K562 (cell line): ENCODE data around the gene CIAO3. TPM values are rescaled to one million over a fixed set of nuclear protein-coding genes. Genes with fewer than 3 reads are reported as not detected.

Experiments
- ATAC-seq: fragments of 200-7000 bp; cut with Tn5 transposase; 3 replicates; pipeline ENCODE4 v1.9.1; 2020; ENCODE audit warnings: moderate library complexity
- BruUV-seq: library from RNA; stranded (reverse); fragments of 400-500 nt; replicated peaks from 2 replicates; lab custom pipeline; 2021; lab: Mats Ljungman, UMichigan
- CTCF ChIA-PET: fragments of 300-600 bp; formaldehyde crosslinking; extraction: SDS; loops from one replicate; lab custom pipeline; 2021; ENCODE audit warnings: low intra/inter-chr PET ratio; lab: Yijun Ruan, JAX
- POLR2A ChIA-PET: fragments of 300-600, 350-650 bp; sonication (Branson Sonifier 250); formaldehyde crosslinking; extraction: SDS; loops from one replicate; lab custom pipeline; 2021; ENCODE audit warnings: antibody characterized with exemption, inconsistent platforms; lab: Yijun Ruan, JAX
- DNase-seq, 4 experiments: peaks; one replicate each; pipeline versions ENCODE4 v3.0.0 to v3.0.0-alpha.2; 2011 to 2018; ENCODE audit warnings: low spot score in 3 of 4, mixed read lengths in 3 of 4; ENCODE audit errors: extremely low read depth in 1 of 4
- FAIRE-seq: peaks from 2 replicates; lab custom pipeline; 2011; peaks lifted over from hg19 to GRCh38; lab: Jason Lieb, UNC
- H2AFZ ChIP-seq: 2 replicates; pipeline ENCODE4 v1.6.0; 2011; ENCODE audit warnings: low read depth, low read length, control low read depth, inconsistent platforms
- H3K27ac ChIP-seq: fragments of 200-600 bp; 3 replicates; pipeline ENCODE4 v1.8.0; 2011; ENCODE audit warnings: low read depth, mild to moderate bottlenecking, control low read depth, inconsistent platforms, low read length, moderate library complexity, mixed read lengths; ENCODE audit errors: extremely low read depth
- H3K27me3 ChIP-seq, 2 experiments: fragments of 300-600 bp in 1 of 2; 2 replicates in 1 of 2; 3 replicates in 1 of 2; pipeline versions ENCODE4 v1.6.0 to v1.8.0; 2011; ENCODE audit warnings: inconsistent platforms in 2 of 2, low read length in 2 of 2, mild to moderate bottlenecking in 1 of 2, mixed read lengths in 1 of 2, moderate library complexity in 1 of 2; ENCODE audit not compliant: control insufficient read depth in 2 of 2, insufficient read depth in 2 of 2
- H3K36me3 ChIP-seq: fragments of 300-600 bp; 3 replicates; pipeline ENCODE4 v1.8.0; 2011; ENCODE audit warnings: mild to moderate bottlenecking, low read length, inconsistent platforms; ENCODE audit not compliant: control insufficient read depth, insufficient read depth
- H3K4me1 ChIP-seq, 2 experiments: fragments of 200-600 bp in 1 of 2; replicated peaks in 1 of 2; 2 replicates in 1 of 2; 3 replicates in 1 of 2; pipeline versions ENCODE4 v1.5.1 to v1.8.0; 2011; ENCODE audit warnings: inconsistent platforms in 2 of 2, low read length in 2 of 2, mild to moderate bottlenecking in 1 of 2, mixed read lengths in 1 of 2, moderate library complexity in 1 of 2; ENCODE audit not compliant: control insufficient read depth in 2 of 2, insufficient read depth in 2 of 2
- H3K4me2 ChIP-seq: 2 replicates; pipeline ENCODE4 v1.6.1; 2011; ENCODE audit warnings: low read length, control low read depth, inconsistent platforms, mixed read lengths; ENCODE audit not compliant: insufficient read depth
- H3K4me3 ChIP-seq: fragments of 200-600 bp; sonication (generic), shearing (Covaris generic); 2 replicates; pipeline ENCODE4 v1.5.1; 2016; ENCODE audit warnings: control low read depth, inconsistent platforms
- H3K79me2 ChIP-seq: fragments of 200-600 bp; 3 replicates; pipeline ENCODE4 v1.8.0; 2011; ENCODE audit warnings: low read length, inconsistent platforms; ENCODE audit not compliant: control insufficient read depth, insufficient read depth
- H3K9ac ChIP-seq, 2 experiments: 2 replicates each; pipeline versions ENCODE4 v1.6.0 to v1.6.1; 2011; ENCODE audit warnings: low read depth in 2 of 2, low read length in 2 of 2, control low read depth in 1 of 2, inconsistent platforms in 1 of 2, mild to moderate bottlenecking in 1 of 2, mixed read lengths in 1 of 2; ENCODE audit not compliant: insufficient read depth in 1 of 2
- H3K9me1 ChIP-seq: one replicate; pipeline ENCODE4 v1.6.0; 2011; ENCODE audit warnings: inconsistent platforms, mild to moderate bottlenecking, low read length, moderate library complexity; ENCODE audit not compliant: control insufficient read depth, insufficient read depth
- H3K9me3 ChIP-seq: replicated peaks from 2 replicates; pipeline ENCODE4 v1.5.1; 2011; ENCODE audit warnings: low read depth, low read length, inconsistent platforms; ENCODE audit not compliant: control insufficient read depth, insufficient read depth
- H4K20me1 ChIP-seq: replicated peaks from 2 replicates; pipeline ENCODE4 v1.6.1; 2011; ENCODE audit warnings: low read length, inconsistent platforms, mixed read lengths; ENCODE audit not compliant: control insufficient read depth, insufficient read depth
- ARID3A ChIP-seq: IDR thresholded peaks from 2 replicates; pipeline ENCODE4 v1.6.1; 2012; ENCODE audit warnings: low read depth, low read length, improper control_type of control experiment, borderline replicate concordance
- ATF2 ChIP-seq: sonication (generic); formaldehyde crosslinking; IDR thresholded peaks from 2 replicates; pipeline ENCODE4 v1.8.1; 2022; ENCODE audit warnings: missing genetic modification reagents
- CREBBP ChIP-seq: IDR thresholded peaks from one replicate; pipeline ENCODE4 v1.6.1; 2012; ENCODE audit warnings: low read depth, mild to moderate bottlenecking, control low read depth, inconsistent platforms, low read length
- DNMT1 ChIP-seq: fragments of 450-650 bp; IDR thresholded peaks from 2 replicates; pipeline ENCODE4 v1.6.1; 2016; ENCODE audit warnings: antibody characterized with exemption, mild to moderate bottlenecking
- DPF2 ChIP-seq: fragments of 450-650 bp; IDR thresholded peaks from 2 replicates; pipeline ENCODE4 v1.6.1; 2016
- FOXK2 ChIP-seq, 2 experiments: fragments of 450-650 bp; IDR thresholded peaks in 1 of 2; conservative IDR thresholded peaks in 1 of 2; 2 replicates each; pipeline ENCODE4 v1.6.1; 2016; ENCODE audit warnings: low read depth in 2 of 2, mild to moderate bottlenecking in 1 of 2
- HDAC2 ChIP-seq: fragments of 450-650 bp; IDR thresholded peaks from 2 replicates; pipeline ENCODE4 v1.6.1; 2016; ENCODE audit warnings: mild to moderate bottlenecking
- SMARCE1 ChIP-seq: fragments of 450-650 bp; IDR thresholded peaks from 2 replicates; pipeline ENCODE4 v1.7.1; 2016; ENCODE audit warnings: mild to moderate bottlenecking
- SNAPC5 ChIP-seq: fragments of 250-450 bp; sonication (Bioruptor Pico); IDR thresholded peaks from 2 replicates; pipeline ENCODE4 v1.8.0; 2021; ENCODE audit warnings: moderate library complexity, mild to moderate bottlenecking, inconsistent platforms
- SNRNP70 ChIP-seq: fragments of 200-400 bp; formaldehyde crosslinking; optimal IDR thresholded peaks from 2 replicates; pipeline ENCODE3; 2017; ENCODE audit warnings: low read depth, low read length
- SOX6 ChIP-seq: fragments of 450-650 bp; IDR thresholded peaks from 2 replicates; pipeline ENCODE4 v1.6.1; 2014; ENCODE audit warnings: mild to moderate bottlenecking
- TFE3 ChIP-seq: fragments of 450-650 bp; formaldehyde crosslinking; IDR thresholded peaks from 2 replicates; pipeline ENCODE4 v1.4.0; 2020; ENCODE audit warnings: mild to moderate bottlenecking, mixed read lengths
- USF1 ChIP-seq: sonication (generic); formaldehyde crosslinking; IDR thresholded peaks from 2 replicates; pipeline ENCODE4 v1.9.0; 2022; ENCODE audit warnings: mild to moderate bottlenecking, missing genetic modification reagents
- ZFP1 ChIP-seq: fragments of 450-650 bp; formaldehyde crosslinking; IDR thresholded peaks from 2 replicates; pipeline ENCODE4 v1.4.0; 2020; ENCODE audit warnings: mild to moderate bottlenecking, mixed read lengths
- ZNF134 ChIP-seq: fragments of 250-450 bp; sonication (Bioruptor Pico); conservative IDR thresholded peaks from 2 replicates; pipeline ENCODE4 v1.4.0; 2020
- ZNF23 ChIP-seq: fragments of 250-450 bp; sonication (Bioruptor Pico); IDR thresholded peaks from 2 replicates; pipeline ENCODE4 v1.4.0; 2020; ENCODE audit warnings: mild to moderate bottlenecking
- ZNF583 ChIP-seq: fragments of 250-450 bp; sonication (Bioruptor Pico); IDR thresholded peaks from 2 replicates; pipeline ENCODE4 v1.4.0; 2020
- ZNF696 ChIP-seq: fragments of 250-450 bp; sonication (Bioruptor Pico); conservative IDR thresholded peaks from 2 replicates; pipeline ENCODE4 v1.4.0; 2020; ENCODE audit warnings: mild to moderate bottlenecking, moderate library complexity
- ZZZ3 ChIP-seq: fragments of 450-650 bp; IDR thresholded peaks from 2 replicates; pipeline ENCODE4 v1.6.1; 2016; ENCODE audit warnings: antibody characterized with exemption, mild to moderate bottlenecking, moderate library complexity
- WGBS: fragments of 100-300 bp; shearing (Covaris generic); methylation state at CpG from one replicate; pipeline ENCODE4 v1.1.6; 2016; ENCODE audit warnings: low coverage, mixed read lengths; ENCODE audit not compliant: insufficient coverage; ENCODE audit errors: missing lambda C conversion rate; 5-methylcytosine and 5-hydroxymethylcytosine counted together
- in situ Hi-C: fragments of 300-500 bp; cut with MboI; formaldehyde crosslinking; loops from 4 replicates; pipeline ENCODE4 v1.15.0; 2018; ENCODE audit warnings: inconsistent platforms, mixed read lengths
- intact Hi-C: fragments of 100-400 bp; cut with micrococcal nuclease; formaldehyde crosslinking; loops from 2 replicates; pipeline ENCODE4 v1.14.2; 2022
- polyA plus RNA-seq, 8 experiments: library from polyadenylated mRNA; depleted of rRNA in 4 of 8; stranded (reverse) in 5 of 8; unstranded in 3 of 8; fragments of >200 nt; fragmentation: Nextera tagmentation in 2 of 8; fragmentation: Illumina TruSeq in 1 of 8; extraction: Ambion mirVana in 2 of 8; extraction: Trizol in 1 of 8; gene quantifications; 2 replicates each; pipeline versions ENCODE4 v1.2.1 to v1.2.3, GENCODE V29; 2011 to 2014; ENCODE audit warnings: inconsistent platforms in 1 of 8, missing spikeins in 1 of 8
- total RNA-seq, 7 experiments: library from RNA; depleted of rRNA in 6 of 7; stranded (reverse); fragments of >200 nt in 6 of 7; fragmentation: Illumina TruSeq in 2 of 7; extraction: Trizol in 2 of 7; gene quantifications; 2 replicates each; pipeline versions ENCODE4 v1.2.1 to v1.2.3, GENCODE V29; 2011 to 2021; ENCODE audit warnings: low replicate concordance in 1 of 7

CIAO3 gene
- total and polyA plus RNA-seq, 9 of the 15 experiments (the other 6 are each of a cell fraction or from before 2014, with no cell fraction given): 2.2 to 35.6 (median 18.7) TPM

GRCh38 chr16:754656-755055 is 13.9 kb upstream of the CIAO3 start:
- intact Hi-C loops (no loop called here), in situ Hi-C loops (no loop called here)
- Histone ChIP-seq H3K9me3 (no peaks in the 10 kb centered on the region), H3K27me3 (no peaks in the 10 kb centered on the region), H3K79me2 (no peaks in the 10 kb centered on the region), H3K4me2 (peak overlapping the region; percentile 49; the same call in 1 of the 2 replicates), H3K9ac (no peak overlapping the region; a peak in 1 of 4 replicates), H4K20me1 (no peaks in the 10 kb centered on the region), H3K4me3 (no peak overlapping the region), H2AFZ (peak overlapping the region; percentile 68), H3K36me3 (no peaks in the 10 kb centered on the region), H3K27ac (no peak overlapping the region), H3K9me1 (no peaks in the 10 kb centered on the region), H3K4me1 (peaks cover 9 to 19% of the 10 kb centered on the region in 2 experiments; a peak in 4 of 5 replicates)
- FAIRE-seq: no peak
- DNase-seq: no peak
- ATAC-seq: no peak; the same call in 2 of the 3 replicates
- WGBS: 2% methylated on average over 11 of the region's 11 CpGs
- no TSS peak for BruUV-seq
- ChIA-PET CTCF (no interaction called here), POLR2A (interaction anchor here (1.1 to 1.5 kb wide), 2 partner anchors 18 to 19 kb away, joined by 4 read pairs; no protein-coding TSS in a partner anchor)
- TF ChIP-seq CREBBP (no peak), SOX6 (peak; percentile 76; the same call in 1 of the 2 replicates), ARID3A (no peak), ZNF583 (CRISPR knock-in tag) (no peak), DPF2 (no peak), ZZZ3 (no peak), ZFP1 (CRISPR knock-in tag) (no peak), SMARCE1 (0 out of 2 replicates have a peak, but pooled peaks have one; percentile 17), DNMT1 (no peak), ZNF23 (CRISPR knock-in tag) (no peak), SNRNP70 (no peak), TFE3 (CRISPR knock-in tag) (no peak), ZNF696 (CRISPR knock-in tag) (no peak), ZNF134 (CRISPR knock-in tag) (no peak), HDAC2 (no peak), USF1 (CRISPR knock-in tag) (peak; percentile 49; the same call in 1 of the 2 replicates), FOXK2 (conservative IDR thresholded peaks at IDR 0.05 in 1 of 2, IDR thresholded peaks at IDR 0.05 in 1 of 2; ENCODE audit: low read depth in 2 of 2) (peak in 1 of 2 experiments; percentile 58; a peak in 1 of 4 replicates), ATF2 (no peak), SNAPC5 (CRISPR knock-in tag) (no peak)
